Loucy (cell line): ENCODE results near the gene OR13A1.
"Not testable (repeated sequence)": the region's sequence is repeated elsewhere in the genome, so short reads cannot be mapped to it uniquely, and the experiment has no call there.

Source experiments
- H2AFZ ChIP-seq: fragments of 200-600 bp; sonication (generic); 2 replicates; pipeline ENCODE4 v1.6.0; 2016; ENCODE audit warnings: antibody characterized with exemption, mild to moderate bottlenecking, low read length, moderate library complexity
- H3F3A ChIP-seq: fragments of 200-600 bp; 2 replicates; pipeline ENCODE4 v1.6.0; 2016; ENCODE audit warnings: antibody characterized with exemption, low read depth, mild to moderate bottlenecking
- H3K27me3 ChIP-seq: fragments of 200-600 bp; sonication (generic); 2 replicates; pipeline ENCODE4 v1.6.1; 2014; ENCODE audit warnings: low read length, mild to moderate bottlenecking; ENCODE audit not compliant: insufficient read depth, poor library complexity, severe bottlenecking
- H3K36me3 ChIP-seq: fragments of 200-600 bp; sonication (generic); 2 replicates; pipeline ENCODE4 v1.6.1; 2016; ENCODE audit warnings: low read length; ENCODE audit not compliant: insufficient read depth
- H3K4me1 ChIP-seq: fragments of 200-600 bp; sonication (generic); 2 replicates; pipeline ENCODE4 v1.5.1; 2014; ENCODE audit warnings: low read length, mild to moderate bottlenecking; ENCODE audit not compliant: insufficient read depth, poor library complexity, severe bottlenecking
- H3K4me2 ChIP-seq: fragments of 200-600 bp; sonication (generic); 2 replicates; pipeline ENCODE4 v1.6.0; 2014; ENCODE audit warnings: antibody characterized with exemption, low read length, low read depth, mild to moderate bottlenecking; ENCODE audit not compliant: poor library complexity, severe bottlenecking
- H3K4me3 ChIP-seq: fragments of 200-600 bp; sonication (generic); 2 replicates; pipeline ENCODE4 v1.5.1; 2014; ENCODE audit warnings: low read length, mild to moderate bottlenecking, mixed read lengths; ENCODE audit not compliant: poor library complexity, severe bottlenecking
- H3K79me2 ChIP-seq: fragments of 200-600 bp; sonication (generic); 2 replicates; pipeline ENCODE4 v1.6.1; 2014; ENCODE audit warnings: low read length; ENCODE audit not compliant: insufficient read depth
- H3K9ac ChIP-seq: fragments of 200-600 bp; sonication (generic); 2 replicates; pipeline ENCODE4 v1.6.0; 2014; ENCODE audit warnings: mild to moderate bottlenecking, low read depth, low read length, moderate library complexity; ENCODE audit not compliant: poor library complexity, severe bottlenecking
- H3K9me2 ChIP-seq: fragments of 200-600 bp; sonication (generic); replicated peaks from 2 replicates; pipeline ENCODE4 v1.6.1; 2016; ENCODE audit warnings: low read depth, low read length, mixed read lengths
- H3K9me3 ChIP-seq: fragments of 200-600 bp; sonication (generic); 2 replicates; pipeline ENCODE4 v1.6.1; 2014; ENCODE audit warnings: mild to moderate bottlenecking, antibody characterized with exemption, low read length, low read depth; ENCODE audit not compliant: insufficient read depth
- H4K20me1 ChIP-seq: fragments of 200-600 bp; sonication (generic); 2 replicates; pipeline ENCODE4 v1.6.0; 2014; ENCODE audit warnings: antibody characterized with exemption, low read length, mild to moderate bottlenecking; ENCODE audit not compliant: insufficient read depth, poor library complexity, severe bottlenecking
- EZH2phosphoT487 ChIP-seq: fragments of 200-600 bp; IDR thresholded peaks from 2 replicates; pipeline ENCODE4 v1.6.1; 2018; ENCODE audit warnings: antibody characterized with exemption, mild to moderate bottlenecking, moderate library complexity, borderline replicate concordance
- TF ChIP-seq, protein P1 (sequence below): fragments of 200-600 bp; sonication (generic); conservative IDR thresholded peaks from 2 replicates; pipeline ENCODE4 v1.5.1; 2014; ENCODE audit warnings: mild to moderate bottlenecking, antibody characterized with exemption, low read length

Gene OR13A1, protein sequence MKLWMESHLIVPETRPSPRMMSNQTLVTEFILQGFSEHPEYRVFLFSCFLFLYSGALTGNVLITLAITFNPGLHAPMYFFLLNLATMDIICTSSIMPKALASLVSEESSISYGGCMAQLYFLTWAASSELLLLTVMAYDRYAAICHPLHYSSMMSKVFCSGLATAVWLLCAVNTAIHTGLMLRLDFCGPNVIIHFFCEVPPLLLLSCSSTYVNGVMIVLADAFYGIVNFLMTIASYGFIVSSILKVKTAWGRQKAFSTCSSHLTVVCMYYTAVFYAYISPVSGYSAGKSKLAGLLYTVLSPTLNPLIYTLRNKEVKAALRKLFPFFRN

DNA sequence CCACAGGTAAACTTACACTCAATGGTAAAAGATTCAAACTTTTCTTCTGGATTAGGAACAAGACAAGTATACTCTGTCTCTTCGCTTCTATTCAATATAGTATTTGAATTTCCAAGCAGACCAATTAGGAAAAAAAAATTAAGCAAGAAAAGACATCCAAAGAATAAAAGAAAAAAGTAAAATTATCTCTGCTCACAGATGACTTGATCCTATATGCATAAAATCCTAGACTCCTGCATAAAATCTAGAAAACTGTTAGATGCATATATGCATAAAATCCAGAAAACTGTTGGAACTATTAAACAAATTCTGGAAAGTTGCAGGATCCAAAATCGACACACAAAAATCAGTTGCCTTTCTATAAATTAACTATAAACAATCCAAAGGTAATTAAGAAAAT lies at the start of gene OR13A1:
TSS of gene OR13A1 (minus strand) at position 101 of the 400 bp plus-strand sequence. CDS start 11,186 bp downstream, outside the sequence.
- H4K20me1 ChIP-seq, result no peaks in the 10 kb centered on the region
- TF ChIP-seq, protein P1, sequence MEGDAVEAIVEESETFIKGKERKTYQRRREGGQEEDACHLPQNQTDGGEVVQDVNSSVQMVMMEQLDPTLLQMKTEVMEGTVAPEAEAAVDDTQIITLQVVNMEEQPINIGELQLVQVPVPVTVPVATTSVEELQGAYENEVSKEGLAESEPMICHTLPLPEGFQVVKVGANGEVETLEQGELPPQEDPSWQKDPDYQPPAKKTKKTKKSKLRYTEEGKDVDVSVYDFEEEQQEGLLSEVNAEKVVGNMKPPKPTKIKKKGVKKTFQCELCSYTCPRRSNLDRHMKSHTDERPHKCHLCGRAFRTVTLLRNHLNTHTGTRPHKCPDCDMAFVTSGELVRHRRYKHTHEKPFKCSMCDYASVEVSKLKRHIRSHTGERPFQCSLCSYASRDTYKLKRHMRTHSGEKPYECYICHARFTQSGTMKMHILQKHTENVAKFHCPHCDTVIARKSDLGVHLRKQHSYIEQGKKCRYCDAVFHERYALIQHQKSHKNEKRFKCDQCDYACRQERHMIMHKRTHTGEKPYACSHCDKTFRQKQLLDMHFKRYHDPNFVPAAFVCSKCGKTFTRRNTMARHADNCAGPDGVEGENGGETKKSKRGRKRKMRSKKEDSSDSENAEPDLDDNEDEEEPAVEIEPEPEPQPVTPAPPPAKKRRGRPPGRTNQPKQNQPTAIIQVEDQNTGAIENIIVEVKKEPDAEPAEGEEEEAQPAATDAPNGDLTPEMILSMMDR, result no peak
- no peak for TF ChIP-seq EZH2phosphoT487
- H3K9me2 ChIP-seq, result no peaks in the 10 kb centered on the region
- no peak within 1 kb of the TSS for H3K4me2 ChIP-seq
- no peak within 1 kb of the TSS for H3K4me3 ChIP-seq
- no peak within 1 kb of the TSS for H2AFZ ChIP-seq
- no peak within 1 kb of the TSS for H3K9ac ChIP-seq
- H3F3A ChIP-seq, result no peaks in the 10 kb centered on the region
- no peaks in the 10 kb centered on the region; the same call in 1 of the 2 replicates for H3K9me3 ChIP-seq
- H3K27me3 ChIP-seq, result no peaks in the 10 kb centered on the region
- H3K36me3 ChIP-seq, result no peaks in the 10 kb centered on the region
- H3K4me1 ChIP-seq, result no peaks in the 10 kb centered on the region
- no peaks in the 10 kb centered on the region for H3K79me2 ChIP-seq

DNA sequence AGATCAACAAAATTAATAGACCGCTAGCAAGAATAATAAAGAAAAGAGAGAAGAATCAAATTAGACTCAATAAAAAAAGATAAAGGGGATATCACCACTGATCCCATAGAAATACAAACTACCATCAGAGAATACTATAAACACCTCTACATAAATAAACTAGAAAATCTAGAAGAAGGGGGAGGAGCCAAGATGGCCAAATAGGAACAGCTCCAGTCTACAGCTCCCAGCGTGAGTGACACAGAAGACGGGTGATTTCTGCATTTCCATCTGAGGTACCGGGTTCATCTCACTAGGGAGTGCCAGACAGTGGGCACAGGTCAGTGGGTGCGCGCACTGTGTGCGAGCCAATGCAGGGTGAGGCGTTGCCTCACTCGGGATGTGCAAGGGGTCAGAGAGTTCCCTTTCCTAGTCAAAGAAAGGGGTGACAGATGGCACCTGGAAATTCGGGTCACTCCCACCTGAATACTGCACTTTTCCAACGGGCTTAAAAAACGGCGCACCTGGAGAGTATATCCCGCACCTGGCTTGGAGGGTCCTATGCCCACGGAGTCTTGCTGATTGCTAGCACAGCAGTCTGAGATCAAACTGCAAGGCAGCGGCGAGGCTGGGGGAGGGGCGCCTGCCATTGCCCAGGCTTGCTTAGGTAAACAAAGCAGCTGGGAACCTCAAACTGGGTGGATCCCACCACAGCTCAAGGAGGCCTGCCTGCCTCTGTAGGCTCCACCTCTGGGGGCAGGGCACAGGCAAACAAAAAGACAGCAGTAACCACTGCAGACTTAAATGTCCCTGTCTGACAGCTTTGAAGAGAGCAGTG lies 46.8 kb upstream of the OR13A1 start:
- H3K4me3 ChIP-seq, result not testable (repeated sequence)

DNA sequence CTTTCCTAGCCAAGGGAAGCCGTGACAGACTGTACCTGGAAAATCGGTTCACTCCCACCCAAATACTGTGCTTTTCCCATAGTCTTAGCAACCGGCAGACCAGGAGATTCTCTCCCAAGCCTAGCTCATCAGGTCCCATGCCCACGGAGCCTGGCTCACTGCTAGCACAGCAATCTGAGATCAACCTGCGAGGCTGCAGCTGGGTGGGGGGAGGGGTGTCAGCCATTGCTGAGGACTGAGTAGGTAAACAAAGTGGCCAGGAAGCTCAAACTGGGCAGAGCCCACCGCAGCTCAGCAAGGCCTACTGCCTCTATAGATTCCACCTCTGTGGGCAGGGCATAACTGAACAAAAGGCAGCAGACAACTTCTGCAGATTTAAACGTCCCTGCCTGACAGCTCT lies 43.6 kb upstream of the OR13A1 start:
- not testable (repeated sequence) for H3K27me3 ChIP-seq, H4K20me1 ChIP-seq, H2AFZ ChIP-seq, H3K9me3 ChIP-seq, H3K36me3 ChIP-seq, H3F3A ChIP-seq, H3K4me2 ChIP-seq, H3K9ac ChIP-seq, H3K79me2 ChIP-seq, H3K4me3 ChIP-seq, H3K9me2 ChIP-seq, H3K4me1 ChIP-seq

More for the DNA sequence above, 46.8 kb upstream of the OR13A1 start:
- not testable (repeated sequence) for H3K79me2 ChIP-seq, H3F3A ChIP-seq, H3K27me3 ChIP-seq, H3K9me2 ChIP-seq, H2AFZ ChIP-seq, H3K9ac ChIP-seq, H3K4me1 ChIP-seq, H3K36me3 ChIP-seq, H4K20me1 ChIP-seq, H3K9me3 ChIP-seq, H3K4me2 ChIP-seq

DNA sequence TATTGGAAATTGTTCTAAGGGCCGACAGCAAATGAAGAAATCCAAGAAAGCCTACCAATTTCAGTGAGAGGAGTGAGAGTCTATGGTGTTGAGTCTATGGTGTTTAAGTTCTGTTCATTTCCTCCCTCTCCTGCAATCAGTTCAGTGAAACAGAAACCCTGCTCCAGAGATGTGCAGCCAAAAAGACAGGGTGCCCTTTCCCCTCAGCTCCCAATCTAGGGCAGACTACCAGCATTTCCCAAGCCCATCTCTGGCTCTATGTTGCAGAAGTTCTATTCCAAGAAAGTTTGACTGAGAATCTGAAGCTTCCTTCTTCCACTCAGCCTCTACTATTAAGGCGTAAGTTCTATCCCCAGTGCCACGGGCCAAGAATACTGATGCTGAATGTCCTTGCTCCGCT lies 40.1 kb upstream of the OR13A1 start:
- Histone ChIP-seq H4K20me1 (no peaks in the 10 kb centered on the region), H3K4me1 (no peaks in the 10 kb centered on the region), H3K36me3 (no peaks in the 10 kb centered on the region), H2AFZ (no peak overlapping the region), H3K9me2 (no peaks in the 10 kb centered on the region), H3K79me2 (no peaks in the 10 kb centered on the region), H3K9me3 (no peaks in the 10 kb centered on the region), H3K4me2 (no peak overlapping the region), H3F3A (no peaks in the 10 kb centered on the region), H3K9ac (no peak overlapping the region), H3K4me3 (no peak overlapping the region), H3K27me3 (no peaks in the 10 kb centered on the region)
- TF ChIP-seq EZH2phosphoT487, result no peak
